ENCODE results near the gene F2R.

GRCh38 chr5:76747706-76748105, 31.8 kb downstream of the F2R start:
- TF ChIP-seq POLR2A (IDR thresholded peaks at IDR 0.05) (no peak), CTCF (IDR thresholded peaks at IDR 0.05) (no peak)
